BLaER1 (cell line): ENCODE measurements around the gene HMCES.
"Not testable (repeated sequence)": the region's sequence is repeated elsewhere in the genome, so short reads cannot be mapped to it uniquely, and the experiment has no call there.

Source experiments
- H3K27ac ChIP-seq: shearing (Covaris generic); formaldehyde crosslinking; 2 replicates; pipeline ENCODE4 v1.8.1; 2022
- H3K27me3 ChIP-seq: shearing (Covaris generic); formaldehyde crosslinking; 2 replicates; pipeline ENCODE4 v1.8.1; 2022
- H3K36me3 ChIP-seq: shearing (Covaris generic); formaldehyde crosslinking; 2 replicates; pipeline ENCODE4 v1.8.1; 2022
- H3K4me1 ChIP-seq: shearing (Covaris generic); formaldehyde crosslinking; 2 replicates; pipeline ENCODE4 v1.8.1; 2022
- H3K4me2 ChIP-seq: shearing (Covaris generic); formaldehyde crosslinking; 2 replicates; pipeline ENCODE4 v1.8.1; 2022
- H3K4me3 ChIP-seq: shearing (Covaris generic); formaldehyde crosslinking; 2 replicates; pipeline ENCODE4 v1.8.1; 2022
- H3K9ac ChIP-seq: shearing (Covaris generic); formaldehyde crosslinking; 2 replicates; pipeline ENCODE4 v1.8.1; 2022
- H3K9me3 ChIP-seq: shearing (Covaris generic); formaldehyde crosslinking; 2 replicates; pipeline ENCODE4 v1.8.1; 2022
- H4K20me1 ChIP-seq: shearing (Covaris generic); formaldehyde crosslinking; 2 replicates; pipeline ENCODE4 v1.8.1; 2022
- Cebpa-rat ChIP-seq: shearing (Covaris generic); IDR thresholded peaks from 2 replicates; pipeline ENCODE4 v1.8.1; 2022

Gene HMCES

DNA sequence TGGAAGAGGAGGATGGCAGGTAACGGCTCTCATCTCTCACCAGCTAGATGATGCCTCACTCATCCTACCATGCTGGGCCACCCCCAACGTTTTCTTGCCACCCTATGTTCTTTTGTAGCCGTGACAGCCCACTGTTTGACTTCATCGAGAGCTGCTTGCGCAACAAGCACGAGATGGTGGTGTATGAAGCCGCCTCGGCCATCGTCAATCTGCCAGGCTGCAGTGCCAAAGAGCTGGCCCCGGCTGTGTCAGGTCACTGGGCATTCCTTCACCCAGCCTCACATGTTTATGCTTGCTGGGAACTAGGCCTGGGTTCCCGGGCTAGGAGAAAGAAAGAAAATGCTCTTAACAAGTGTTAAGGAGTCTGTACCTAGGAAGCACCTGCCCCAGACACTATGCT lies 21.1 kb upstream of the HMCES start:
- TF ChIP-seq Cebpa-rat: no peak
- Histone ChIP-seq H3K4me2 (no peak overlapping the region), H3K9me3 (no peaks in the 10 kb centered on the region), H3K9ac (no peak overlapping the region), H3K4me1 (peaks cover 2% of the 10 kb centered on the region; the same call in 1 of the 2 replicates), H3K27ac (no peak overlapping the region), H3K4me3 (no peak overlapping the region), H3K36me3 (peaks cover 100% of the 10 kb centered on the region), H3K27me3 (no peaks in the 10 kb centered on the region), H4K20me1 (0 out of 2 replicates have a peak, but pooled peaks cover 15% of the 10 kb centered on the region)

DNA sequence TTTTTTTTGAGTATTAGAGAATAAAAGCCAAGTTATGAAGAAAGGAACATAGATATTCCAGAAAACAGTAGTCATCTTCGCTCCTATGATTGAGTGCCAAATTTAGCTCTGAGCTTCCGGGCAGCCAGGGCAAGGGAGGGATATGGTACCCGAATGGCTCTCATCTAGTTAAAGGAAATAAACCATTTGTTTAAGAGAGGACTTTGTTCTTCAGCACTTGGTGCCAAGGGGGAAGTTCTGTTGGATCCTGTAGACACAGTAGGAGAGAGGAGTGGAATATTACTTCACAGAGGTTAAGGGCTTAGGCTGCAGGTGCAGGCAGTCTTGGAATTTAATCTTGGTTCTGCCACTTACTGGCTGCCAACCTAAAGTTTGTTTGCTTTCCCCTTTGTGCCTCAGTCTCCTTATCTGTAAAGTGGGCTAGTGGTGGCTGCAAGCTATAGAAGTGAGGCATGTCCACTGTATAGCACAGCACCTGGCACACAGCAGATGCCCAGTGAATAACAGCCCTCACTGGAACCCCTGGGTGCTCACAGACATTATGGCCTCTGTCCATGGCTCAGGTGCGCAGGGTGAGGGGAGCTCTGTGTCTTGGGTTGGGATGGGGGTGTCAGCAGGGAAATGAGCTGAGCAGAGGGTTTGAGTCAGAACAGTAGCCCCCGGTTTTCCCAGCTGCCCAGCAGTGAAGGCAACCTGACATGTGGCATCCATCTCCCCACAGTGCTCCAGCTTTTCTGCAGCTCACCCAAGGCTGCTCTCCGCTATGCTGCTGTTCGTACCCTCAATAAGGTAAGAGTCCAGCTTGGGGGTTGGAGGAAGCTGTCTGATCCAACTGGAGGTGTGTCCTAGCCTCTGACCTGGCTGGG lies 18.8 kb upstream of the HMCES start:
- Histone ChIP-seq H3K4me2 (no peak overlapping the region), H3K9ac (no peak overlapping the region), H3K4me3 (no peak overlapping the region), H3K9me3 (no peaks in the 10 kb centered on the region), H3K36me3 (peaks cover 100% of the 10 kb centered on the region), H4K20me1 (peaks cover 21% of the 10 kb centered on the region; the same call in 1 of the 2 replicates), H3K27me3 (no peaks in the 10 kb centered on the region), H3K27ac (no peak overlapping the region), H3K4me1 (peaks cover 7% of the 10 kb centered on the region; the same call in 1 of the 2 replicates)
- TF ChIP-seq Cebpa-rat: no peak

DNA sequence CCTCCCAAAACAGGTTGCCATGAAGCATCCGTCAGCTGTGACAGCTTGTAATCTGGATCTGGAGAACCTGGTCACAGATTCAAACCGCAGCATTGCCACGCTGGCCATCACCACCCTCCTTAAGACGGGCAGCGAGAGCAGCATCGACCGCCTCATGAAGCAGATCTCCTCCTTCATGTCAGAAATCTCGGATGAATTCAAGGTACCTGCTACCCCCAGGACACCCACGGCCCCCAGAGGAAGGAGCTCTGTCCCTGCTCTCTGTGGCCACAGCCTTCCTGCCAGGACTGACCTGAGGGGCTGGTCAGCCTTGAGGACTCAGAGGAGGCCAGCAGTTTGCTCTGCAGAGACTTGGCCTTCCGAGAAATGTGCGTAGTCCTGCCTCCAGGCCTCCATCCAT lies 18.1 kb upstream of the HMCES start:
- H4K20me1 ChIP-seq: peaks cover 20% of the 10 kb centered on the region; the same call in 1 of the 2 replicates
- peaks cover 100% of the 10 kb centered on the region for H3K36me3 ChIP-seq
- no peak overlapping the region for H3K4me2 ChIP-seq

DNA sequence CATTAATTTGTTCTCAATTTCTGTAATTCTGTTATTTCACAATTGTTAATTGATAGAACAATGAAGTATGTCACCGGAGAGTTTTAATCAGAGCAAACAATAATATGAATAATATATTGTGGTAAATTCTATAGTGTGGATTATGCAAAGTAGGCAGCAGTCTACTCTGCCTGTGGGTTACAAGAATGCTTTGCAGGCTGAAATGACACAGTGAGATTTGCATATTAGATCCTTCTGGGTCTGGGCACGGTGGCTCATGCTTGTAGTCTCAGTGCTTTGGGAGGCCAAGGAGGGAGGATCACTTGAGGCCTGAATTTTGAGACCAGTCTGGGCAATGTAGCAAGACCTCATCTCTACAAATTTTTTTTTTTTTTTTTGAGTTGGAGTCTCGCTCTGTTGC lies 16.8 kb upstream of the HMCES start:
- peaks cover 100% of the 10 kb centered on the region for H3K36me3 ChIP-seq

More for the DNA sequence above, 18.1 kb upstream of the HMCES start:
- Histone ChIP-seq H3K27me3 (no peaks in the 10 kb centered on the region), H3K4me3 (no peak overlapping the region), H3K9ac (0 out of 2 replicates have a peak overlapping the region, but pooled peaks have one; percentile 20), H3K27ac (no peak overlapping the region), H3K9me3 (no peaks in the 10 kb centered on the region), H3K4me1 (peaks cover 7% of the 10 kb centered on the region; the same call in 1 of the 2 replicates)
- TF ChIP-seq Cebpa-rat: no peak

DNA sequence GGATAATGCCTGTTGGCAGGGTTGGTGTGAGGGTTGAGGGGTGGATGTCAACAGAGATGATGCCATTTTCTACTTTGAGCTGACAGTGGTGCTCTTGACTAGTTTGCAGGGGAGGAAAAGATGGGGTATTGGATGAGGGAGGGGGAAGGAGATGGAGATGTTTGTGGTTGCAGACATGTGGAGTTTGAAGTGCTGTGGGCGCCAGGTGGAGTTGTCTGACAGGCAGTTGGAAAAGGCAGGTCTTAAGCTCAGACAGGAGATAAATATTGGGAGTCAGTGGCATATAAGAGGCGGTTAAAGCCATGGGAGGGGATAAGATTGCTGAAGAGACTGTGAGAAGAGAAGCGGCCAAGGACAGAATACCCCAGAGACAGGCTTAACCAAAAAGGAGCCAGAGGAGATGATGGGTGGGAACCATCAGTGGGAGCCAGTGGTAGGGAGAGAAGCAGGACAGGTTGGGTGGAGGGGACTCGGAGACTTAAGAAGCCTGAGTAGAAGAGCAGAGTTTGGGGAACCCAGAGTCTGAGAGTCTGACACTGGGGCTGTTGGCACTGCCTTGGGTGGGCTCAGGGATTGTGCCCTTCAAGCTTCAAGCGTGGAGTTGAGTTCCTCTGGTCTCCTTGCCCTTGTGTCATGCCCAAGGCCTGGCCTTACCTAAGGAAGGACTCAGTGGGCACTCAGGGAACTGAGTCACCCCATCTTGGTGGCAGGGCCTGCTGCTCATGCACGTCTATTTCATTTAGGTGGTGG lies 15.3 kb upstream of the HMCES start:
- H3K27me3 ChIP-seq: no peaks in the 10 kb centered on the region
- no peak overlapping the region for H3K4me2 ChIP-seq
- no peak for TF ChIP-seq Cebpa-rat
- H3K27ac ChIP-seq: no peak overlapping the region
- H3K9me3 ChIP-seq: no peaks in the 10 kb centered on the region
- H4K20me1 ChIP-seq: peaks cover 20% of the 10 kb centered on the region; the same call in 1 of the 2 replicates
- no peak overlapping the region for H3K4me3 ChIP-seq
- peaks cover 7% of the 10 kb centered on the region; the same call in 1 of the 2 replicates for H3K4me1 ChIP-seq
- H3K9ac ChIP-seq: no peak overlapping the region
- H3K36me3 ChIP-seq: peaks cover 100% of the 10 kb centered on the region

More for the DNA sequence above, 16.8 kb upstream of the HMCES start:
- H3K4me2 ChIP-seq: no peak overlapping the region
- no peak overlapping the region for H3K9ac ChIP-seq
- no peak overlapping the region for H3K4me3 ChIP-seq
- H3K27ac ChIP-seq: no peak overlapping the region
- H3K9me3 ChIP-seq: no peaks in the 10 kb centered on the region
- no peak for TF ChIP-seq Cebpa-rat
- H3K4me1 ChIP-seq: peaks cover 7% of the 10 kb centered on the region; the same call in 1 of the 2 replicates
- H3K27me3 ChIP-seq: no peaks in the 10 kb centered on the region
- H4K20me1 ChIP-seq: peaks cover 20% of the 10 kb centered on the region; the same call in 1 of the 2 replicates

DNA sequence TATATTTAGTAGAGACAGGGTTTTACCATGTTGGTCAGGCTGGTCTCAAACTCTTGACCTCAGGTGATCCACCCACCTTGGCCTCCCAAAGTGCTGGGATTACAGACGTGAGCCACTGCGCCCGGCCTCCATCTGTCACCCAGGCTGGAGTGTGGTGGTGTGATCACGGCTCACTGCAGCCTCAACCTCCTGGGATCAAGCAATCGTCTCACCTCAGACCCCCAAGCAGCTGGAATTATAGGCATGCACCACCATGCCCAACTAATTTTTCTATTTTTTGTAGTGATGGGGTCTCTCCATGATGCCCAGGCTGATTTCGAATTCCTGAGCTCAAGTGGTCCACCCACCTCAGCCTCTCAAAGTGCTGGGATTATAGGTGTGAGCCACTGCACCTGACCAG lies 13.7 kb upstream of the HMCES start:
- not testable (repeated sequence) for H3K4me1 ChIP-seq, H3K4me2 ChIP-seq, H3K9me3 ChIP-seq, H3K27me3 ChIP-seq, H3K27ac ChIP-seq, H3K9ac ChIP-seq, H3K4me3 ChIP-seq
- Histone ChIP-seq H3K36me3 (peaks cover 100% of the 10 kb centered on the region), H4K20me1 (peaks cover 16% of the 10 kb centered on the region; the same call in 1 of the 2 replicates)

DNA sequence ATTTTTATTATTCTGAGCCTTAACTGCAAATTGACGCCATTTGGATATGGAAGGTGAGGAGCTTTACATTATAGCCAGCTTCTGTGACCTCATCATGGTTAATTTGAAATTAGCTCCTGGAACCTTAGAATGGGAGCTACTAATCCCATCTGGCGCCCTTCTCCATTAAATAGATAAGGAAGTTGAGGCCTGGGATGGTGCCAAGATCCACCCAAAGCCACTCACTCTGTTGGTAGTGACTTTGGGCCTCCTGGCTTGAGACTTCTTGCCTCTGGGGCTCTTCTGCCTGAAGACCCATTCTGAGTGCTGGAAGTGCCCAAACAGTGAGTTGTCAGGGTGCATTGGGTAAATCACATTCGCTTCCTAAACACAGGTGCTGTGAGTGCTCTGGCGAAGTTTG lies 12.0 kb upstream of the HMCES start:
- peaks cover 100% of the 10 kb centered on the region for H3K36me3 ChIP-seq
- no peak for TF ChIP-seq Cebpa-rat

DNA sequence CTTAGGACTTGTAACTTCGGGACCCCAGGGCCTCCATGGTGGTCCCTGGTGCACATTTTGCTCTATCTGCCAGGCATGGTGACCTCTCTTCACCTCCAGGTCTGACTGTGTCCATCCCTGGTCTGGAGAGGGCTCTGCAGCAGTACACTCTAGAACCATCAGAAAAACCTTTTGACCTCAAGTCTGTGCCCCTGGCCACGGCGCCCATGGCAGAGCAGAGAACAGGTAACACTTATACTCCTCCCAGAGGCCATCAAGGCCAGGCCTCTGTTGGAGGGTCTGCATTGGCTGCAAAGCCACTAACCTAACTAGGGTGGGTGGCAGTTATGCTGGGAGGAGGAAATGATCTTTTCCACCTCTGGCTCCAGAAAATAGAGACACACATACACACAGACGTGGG lies 10.3 kb upstream of the HMCES start:
- Histone ChIP-seq H3K4me2 (no peak overlapping the region), H3K4me1 (peaks cover 19% of the 10 kb centered on the region), H4K20me1 (peaks cover 10% of the 10 kb centered on the region; the same call in 1 of the 2 replicates), H3K9me3 (no peaks in the 10 kb centered on the region), H3K36me3 (peaks cover 99% of the 10 kb centered on the region), H3K9ac (no peak overlapping the region), H3K27me3 (no peaks in the 10 kb centered on the region), H3K4me3 (no peak overlapping the region), H3K27ac (no peak overlapping the region)
- no peak for TF ChIP-seq Cebpa-rat

More for the DNA sequence above, 12.0 kb upstream of the HMCES start:
- Histone ChIP-seq H3K4me3 (no peak overlapping the region), H3K9ac (no peak overlapping the region), H4K20me1 (peaks cover 14% of the 10 kb centered on the region; the same call in 1 of the 2 replicates), H3K9me3 (no peaks in the 10 kb centered on the region), H3K27ac (no peak overlapping the region), H3K4me2 (no peak overlapping the region), H3K4me1 (peaks cover 9% of the 10 kb centered on the region), H3K27me3 (no peaks in the 10 kb centered on the region)

DNA sequence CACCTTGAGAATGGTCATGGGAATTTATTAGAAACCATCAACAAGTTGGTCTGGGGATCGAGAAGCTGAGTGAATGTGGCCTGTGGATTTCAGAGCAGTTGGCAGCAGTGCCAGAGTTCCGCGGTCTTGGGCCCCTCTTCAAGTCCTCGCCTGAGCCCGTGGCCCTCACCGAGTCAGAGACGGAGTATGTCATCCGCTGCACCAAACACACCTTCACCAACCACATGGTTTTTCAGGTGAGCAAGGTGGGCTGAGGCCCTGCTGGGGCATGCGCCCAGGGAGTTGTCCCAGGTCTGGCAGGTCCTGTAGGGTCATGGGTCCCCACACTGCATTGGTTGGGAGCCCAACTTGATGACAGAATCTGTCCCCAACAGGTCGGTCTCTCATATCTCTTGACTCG lies 7.0 kb upstream of the HMCES start:
- H4K20me1 ChIP-seq: no peaks in the 10 kb centered on the region
- no peak overlapping the region; the same call in 1 of the 2 replicates for H3K9ac ChIP-seq
- no peaks in the 10 kb centered on the region for H3K27me3 ChIP-seq
- peak overlapping the region; percentile 60 for H3K4me2 ChIP-seq
- H3K9me3 ChIP-seq: no peaks in the 10 kb centered on the region
- H3K36me3 ChIP-seq: peaks cover 86% of the 10 kb centered on the region
- H3K27ac ChIP-seq: no peak overlapping the region
- peaks cover 52% of the 10 kb centered on the region for H3K4me1 ChIP-seq
- no peak for TF ChIP-seq Cebpa-rat
- H3K4me3 ChIP-seq: no peak overlapping the region
